HT-29 (cell line): Measurements from ENCODE around the gene SC5D. TPM values are rescaled to one million over a fixed set of nuclear protein-coding genes. Genes with fewer than 3 reads are reported as not detected.

ENCODE experiments used
- DNase-seq: peaks from one replicate; pipeline ENCODE4 v3.0.0-alpha.2; 2015; ENCODE audit warnings: low spot score
- total RNA-seq: library from RNA; depleted of rRNA; stranded (reverse); fragments of >200 nt; shearing (Covaris generic); gene quantifications from 2 replicates; pipeline ENCODE4 v1.2.3, GENCODE V29; 2014

The SC5D gene
- total RNA-seq, 1 experiment from 2014 or later, result 30.0 TPM

DNA sequence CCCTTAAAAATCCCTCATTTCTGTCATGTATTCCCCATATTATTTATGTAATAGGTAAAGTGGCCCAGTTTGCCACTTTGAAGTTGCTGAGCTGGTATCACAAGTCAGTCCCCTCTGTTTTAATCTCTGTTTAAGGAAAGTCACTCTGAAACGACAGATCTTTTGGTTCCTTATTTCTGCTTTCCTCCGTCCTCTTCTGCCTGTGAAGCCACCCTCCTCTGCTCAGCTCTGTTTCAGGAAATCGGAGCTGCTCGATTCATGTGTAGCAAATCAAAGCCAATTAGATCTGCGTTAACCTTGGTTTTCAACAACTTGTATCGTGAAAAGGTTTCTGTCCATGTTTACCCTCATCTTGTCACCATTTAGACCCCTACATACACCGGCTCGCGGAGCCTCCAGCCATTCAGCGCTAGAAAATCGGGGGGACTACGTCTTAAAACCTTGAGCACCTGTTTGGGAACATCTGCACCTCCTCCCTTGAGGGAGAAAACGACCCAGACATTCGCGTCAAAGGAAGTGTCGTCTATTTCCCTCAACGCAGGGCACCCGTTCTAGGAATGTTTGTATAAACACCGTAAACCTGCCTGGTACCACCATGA lies 576 bp upstream of the SC5D start:
- DNase-seq, result no peak

DNA sequence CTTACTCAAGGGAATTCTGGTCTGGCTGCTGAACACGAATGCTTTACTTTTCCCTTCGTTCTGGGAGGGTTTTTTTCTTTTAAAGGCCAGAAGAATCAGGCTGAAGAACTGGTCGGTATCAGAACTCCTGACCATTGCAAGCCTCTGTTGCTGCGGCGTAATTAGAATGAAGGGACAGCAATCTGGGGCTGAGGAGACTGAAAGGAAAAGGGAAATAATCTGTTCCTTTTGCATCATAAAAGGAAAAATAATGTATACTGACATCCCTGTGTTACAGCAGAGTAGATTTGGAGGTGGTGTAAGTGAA lies 670 bp downstream of the SC5D start:
- no peak for DNase-seq

DNA sequence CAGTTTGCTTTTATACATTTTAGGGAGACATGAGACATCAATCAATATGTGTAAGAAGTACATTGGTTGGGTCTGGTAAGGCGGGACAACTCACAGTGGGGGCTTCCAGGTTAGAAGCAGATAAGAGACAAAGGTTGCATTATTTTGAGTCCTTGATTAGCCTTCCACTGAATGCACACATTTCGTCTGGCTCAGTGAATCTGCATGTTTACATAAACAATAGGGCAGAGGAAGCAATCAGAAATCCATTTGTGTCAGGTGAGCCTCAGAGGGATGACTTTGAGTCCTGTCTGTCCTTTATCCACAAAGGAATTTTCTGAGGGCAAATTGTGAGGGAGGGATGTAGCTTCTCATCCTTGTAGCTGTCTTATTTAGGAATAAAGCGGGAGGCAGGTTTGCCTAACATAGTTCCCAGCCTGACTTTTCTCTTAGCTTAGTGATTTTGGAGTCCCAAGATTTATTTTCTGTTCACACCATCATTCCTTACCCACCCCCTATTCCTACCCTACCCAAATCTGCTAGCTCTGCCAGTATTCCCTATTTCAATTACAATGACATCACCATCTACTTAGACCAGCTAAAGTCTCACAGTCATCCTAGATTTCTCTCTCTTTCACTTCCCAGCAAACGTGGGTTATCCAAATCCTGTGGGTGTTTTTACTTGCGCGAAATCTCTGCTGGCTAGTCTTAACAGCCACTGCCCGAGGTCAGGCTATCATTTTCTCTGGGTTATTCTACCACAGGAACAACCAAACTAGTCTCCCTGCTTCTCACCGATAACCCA lies 2.9 kb downstream of the SC5D start:
- no peak for DNase-seq

DNA sequence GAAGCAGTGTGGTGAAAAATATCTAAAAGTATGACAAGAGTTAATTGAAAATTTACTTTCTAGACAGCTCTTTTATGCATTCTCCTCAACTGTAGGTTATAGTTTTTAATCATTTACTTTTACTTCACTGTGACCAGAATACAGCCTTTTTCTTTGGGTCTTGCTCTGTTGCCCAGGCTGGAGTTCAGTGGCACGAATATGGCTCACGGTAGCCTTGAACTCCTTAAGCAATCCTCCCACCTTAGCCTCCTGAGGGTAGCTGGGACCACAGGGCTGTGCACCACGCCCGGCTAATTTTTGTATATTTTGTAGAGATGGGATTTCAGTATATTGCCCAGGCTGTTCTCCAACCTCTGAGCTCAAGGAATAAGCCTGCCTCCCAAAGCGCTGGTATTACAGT lies 5.3 kb downstream of the SC5D start:
- no peak for DNase-seq

- DNase-seq, result no peak
Measured at GRCh38 chr11:121298774-121299173, 6.2 kb downstream of the SC5D start.

GRCh38 chr11:121299417-121299816 lies 6.8 kb downstream of the SC5D start:
- DNase-seq, result no peak

GRCh38 chr11:121300313-121300971 lies 7.9 kb downstream of the SC5D start:
- no peak for DNase-seq

- DNase-seq, result no peak
Measured at GRCh38 chr11:121300972-121301699, 8.6 kb downstream of the SC5D start.

DNA sequence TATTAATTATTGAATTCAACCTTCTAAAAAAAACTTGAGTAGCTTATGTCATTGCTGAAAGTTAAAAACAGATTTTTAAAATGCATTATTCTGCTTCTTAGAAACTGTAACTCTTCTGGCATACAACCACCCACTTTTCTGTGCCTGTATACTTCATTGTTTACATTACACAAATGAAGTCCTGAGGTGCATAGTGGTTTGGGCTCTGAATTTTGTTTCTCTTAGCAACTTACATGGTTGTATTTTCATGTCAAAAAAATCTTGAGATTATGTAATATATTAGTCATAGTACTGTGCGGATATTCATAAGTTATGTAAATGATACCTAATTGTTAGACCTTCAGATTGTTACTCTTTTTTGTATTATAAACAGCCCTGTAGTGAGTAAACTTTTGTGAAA lies 12.2 kb downstream of the SC5D start:
- DNase-seq, result no peak

DNA sequence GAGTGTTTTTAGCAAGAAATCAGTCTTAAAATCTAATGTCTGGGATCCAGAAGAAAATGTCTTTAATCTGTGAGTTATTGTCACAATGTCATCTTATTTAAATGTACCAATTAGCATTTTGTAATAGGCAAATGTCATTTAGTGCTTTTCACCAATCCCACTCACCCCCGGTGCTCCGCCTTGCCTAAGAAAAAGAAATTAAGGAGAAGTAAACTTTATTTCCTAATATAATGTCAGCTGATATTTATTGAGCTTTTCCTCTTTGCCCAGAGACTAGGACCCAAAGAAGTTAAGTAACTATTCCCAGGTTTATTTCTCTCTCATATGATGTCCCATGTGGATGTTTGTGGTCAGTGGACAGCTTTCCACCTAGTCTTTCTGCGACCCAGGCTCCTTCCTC lies 16.2 kb downstream of the SC5D start:
- DNase-seq, result no peak

DNA sequence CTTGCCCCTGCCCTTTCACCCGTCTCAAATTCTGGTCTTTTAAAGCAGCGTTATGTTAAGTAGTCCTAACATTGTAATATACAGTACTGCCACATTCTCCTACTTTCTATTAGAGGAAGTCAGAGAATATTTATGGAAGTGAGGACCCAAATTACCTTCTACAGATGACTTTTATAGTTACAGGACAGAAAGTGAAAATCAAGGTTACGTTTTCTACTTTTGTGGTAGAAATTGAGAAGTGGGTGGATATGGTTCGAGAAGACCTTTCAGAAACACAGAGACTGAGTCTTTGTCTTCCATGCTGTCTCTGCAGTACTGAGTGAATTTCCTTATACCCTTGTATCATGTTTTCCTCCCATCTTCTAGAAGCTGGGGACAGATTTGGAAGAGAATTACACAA lies 17.1 kb downstream of the SC5D start:
- DNase-seq, result no peak

DNA sequence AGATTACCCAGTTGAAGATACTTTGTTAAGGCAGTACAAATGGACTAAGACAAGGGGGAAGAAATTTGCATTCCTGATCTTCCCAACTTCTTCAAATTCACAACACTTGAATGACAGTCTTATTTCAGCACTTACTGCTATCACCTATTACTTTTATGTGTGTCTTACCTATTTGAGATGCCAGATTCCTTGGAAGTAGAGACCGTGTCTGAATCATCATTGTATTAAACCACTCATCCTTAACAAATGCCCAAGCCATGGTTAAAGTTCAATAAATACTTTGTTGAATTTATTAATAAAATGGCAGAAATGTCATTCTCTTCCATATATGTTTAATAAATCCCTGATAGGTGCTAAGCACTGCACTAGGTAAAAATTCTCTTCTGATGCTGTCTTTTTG lies 18.3 kb downstream of the SC5D start:
- DNase-seq, result no peak

DNA sequence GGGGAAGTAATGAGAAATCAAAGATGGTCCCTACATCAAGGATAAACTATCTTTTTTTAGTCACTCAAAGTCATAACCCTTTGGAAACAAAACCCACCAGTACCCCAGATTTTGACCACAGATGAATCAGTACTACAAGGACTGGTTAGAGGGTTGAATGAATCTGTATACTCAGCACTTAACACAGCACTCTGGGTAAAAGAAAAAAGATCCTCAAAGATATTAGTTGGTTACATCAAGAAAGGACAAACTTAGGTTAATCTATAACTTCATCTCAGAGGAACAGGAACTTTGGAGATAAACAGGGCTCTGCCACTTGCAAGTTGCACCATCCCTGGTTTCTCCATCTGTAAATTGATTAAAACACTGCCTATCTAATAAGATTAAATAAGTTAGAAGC lies 18.8 kb downstream of the SC5D start:
- DNase-seq, result no peak

DNA sequence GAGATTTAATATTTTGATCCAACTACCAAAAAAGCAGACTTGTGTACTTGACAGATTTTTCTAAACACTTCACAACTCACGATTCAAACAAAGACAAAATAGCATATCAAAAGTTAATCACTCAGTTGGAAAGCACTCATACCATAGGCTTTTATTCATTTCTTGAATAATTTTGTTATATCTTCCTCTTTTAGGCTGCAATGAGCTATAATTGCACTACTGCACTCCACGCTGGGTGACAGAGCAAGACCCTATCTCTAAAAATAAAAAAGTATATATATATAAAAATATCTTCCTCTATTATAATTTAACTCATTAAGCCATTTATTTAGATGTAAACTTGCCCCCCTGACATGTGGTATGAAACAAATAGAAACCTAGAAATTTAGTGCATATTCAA lies 19.9 kb downstream of the SC5D start:
- DNase-seq, result no peak

- DNase-seq, result peak; percentile 67
Measured at GRCh38 chr11:121318848-121319834, 26.6 kb downstream of the SC5D start.

- peak; percentile 77 for DNase-seq
Measured at GRCh38 chr11:121321614-121322243, 29.2 kb downstream of the SC5D start.

DNA sequence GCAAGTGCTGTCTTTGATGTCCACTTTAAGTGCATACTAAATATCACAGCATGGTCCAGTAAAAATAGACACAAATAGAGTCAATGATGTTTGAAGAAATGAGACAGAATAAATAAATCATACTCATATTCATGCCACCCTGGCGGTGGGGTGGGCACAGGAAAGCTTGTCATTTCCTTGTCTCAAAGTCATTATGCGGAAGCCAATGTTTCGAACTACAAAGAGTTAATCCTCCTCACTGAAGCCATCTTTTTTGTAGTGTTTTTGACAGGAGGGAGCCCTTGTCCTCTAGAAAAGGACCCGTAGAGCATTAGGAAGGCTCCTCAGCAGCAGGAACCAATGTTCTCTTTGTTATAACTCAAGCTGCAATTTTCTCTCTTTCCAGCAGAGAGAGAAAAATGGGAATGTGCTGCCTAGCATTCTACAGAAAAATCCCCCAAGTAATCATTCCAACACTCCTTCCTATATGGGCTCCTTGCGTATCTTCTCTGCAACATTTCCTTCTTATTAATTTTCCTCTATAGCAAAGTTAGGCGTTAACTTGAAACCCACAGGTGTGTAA lies 30.6 kb downstream of the SC5D start:
- no peak for DNase-seq

DNA sequence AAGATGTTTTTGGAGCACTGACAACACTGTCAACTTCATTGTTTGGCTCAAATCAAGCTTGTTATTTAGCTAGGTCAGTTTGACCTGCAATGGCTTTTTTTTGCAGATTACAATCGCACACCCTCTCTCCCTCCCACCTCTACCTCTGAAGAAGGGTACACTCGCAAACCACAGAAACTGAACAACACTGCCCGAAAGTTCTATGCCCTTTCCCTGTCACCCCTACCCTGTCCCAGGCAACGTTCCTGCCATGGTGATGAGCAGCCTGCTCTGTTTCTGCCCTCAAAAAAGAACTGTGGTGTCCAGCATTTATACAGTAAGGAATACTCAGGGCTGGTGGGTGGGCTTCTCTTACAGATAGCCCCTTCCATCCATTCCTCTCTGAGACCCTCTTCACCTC lies 33.7 kb downstream of the SC5D start:
- no peak for DNase-seq

DNA sequence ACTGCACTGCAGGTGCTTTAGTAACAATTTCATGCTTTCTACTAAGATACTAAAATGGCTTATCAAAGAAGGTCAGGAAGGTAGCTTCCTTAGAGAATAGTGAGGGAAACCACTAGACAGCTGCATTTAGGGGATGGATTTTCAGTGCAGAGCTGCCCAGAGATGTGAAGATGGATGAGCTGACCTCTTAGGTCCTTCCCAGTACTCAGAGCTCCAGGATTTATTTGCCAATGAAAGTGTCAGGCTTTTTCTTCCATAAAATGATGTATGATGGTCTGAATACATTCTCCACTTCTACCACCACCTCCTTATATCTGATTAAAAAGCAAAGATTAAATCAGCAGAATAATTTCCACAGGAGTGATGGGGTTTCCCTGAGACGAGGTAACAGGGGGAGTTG lies 35.0 kb downstream of the SC5D start:
- no peak for DNase-seq

DNA sequence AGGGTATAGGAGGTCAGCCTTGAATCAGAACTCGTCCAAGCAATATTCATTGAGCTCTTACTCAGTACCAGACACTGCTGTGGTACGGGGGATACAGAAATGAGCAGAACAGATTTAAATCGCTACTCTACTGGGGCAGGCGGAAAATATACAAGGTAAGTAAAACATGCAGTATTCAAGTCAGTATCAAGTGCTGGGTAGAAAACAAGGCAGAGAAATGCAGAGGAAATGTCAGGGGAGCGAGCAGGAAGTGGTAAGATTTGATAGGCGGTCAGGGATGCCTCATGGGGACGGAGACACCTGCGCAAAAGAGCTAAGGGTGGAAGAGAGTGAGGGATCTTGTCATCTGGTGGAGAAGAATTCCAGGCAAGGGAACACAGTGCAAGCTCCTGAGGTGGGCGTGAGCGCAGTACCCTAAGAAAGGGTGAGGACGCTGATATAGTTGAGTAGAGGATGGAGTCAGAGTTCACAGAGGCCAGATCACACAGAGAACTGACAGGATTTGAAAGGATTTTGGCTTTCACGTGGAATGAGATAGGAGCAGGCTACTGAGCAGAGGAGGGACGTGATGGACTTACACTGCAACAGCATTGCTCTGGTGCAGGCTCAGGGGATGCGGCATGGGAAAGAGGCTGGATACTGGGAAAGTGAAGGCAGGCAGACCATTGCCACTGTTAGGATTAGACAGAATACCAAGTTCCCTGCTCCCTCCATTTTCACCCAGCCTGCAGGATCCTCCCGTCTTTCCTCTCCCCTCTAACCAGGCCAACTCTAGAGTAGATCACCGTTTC lies 35.8 kb downstream of the SC5D start:
- DNase-seq, result no peak
